HG03060 (cell line): ENCODE measurements around the gene FNDC3A.
"Not testable (repeated sequence)": the region's sequence is repeated elsewhere in the genome, so short reads cannot be mapped to it uniquely, and the experiment has no call there.

Experiments used
- ATAC-seq: cut with Tn5 transposase; IDR thresholded peaks from one replicate; pipeline ENCODE4 v1.9.1; 2021; ENCODE audit warnings: low read depth, moderate number of reproducible peaks; ENCODE audit not compliant: unreplicated experiment

The FNDC3A gene

GRCh38 chr13:49125964-49126524, 150.3 kb downstream of the FNDC3A start:
- ATAC-seq = no peak

GRCh38 chr13:49132479-49133002, 156.8 kb downstream of the FNDC3A start:
- ATAC-seq = no peak

- no peak for ATAC-seq
Observed at GRCh38 chr13:49134305-49134704, 158.6 kb downstream of the FNDC3A start.

GRCh38 chr13:49137138-49137643, 161.5 kb downstream of the FNDC3A start:
- not testable (repeated sequence) for ATAC-seq

- no peak for ATAC-seq
Observed at GRCh38 chr13:49140910-49141611, 165.3 kb downstream of the FNDC3A start.

- ATAC-seq = no peak
Observed at GRCh38 chr13:49146950-49147355, 171.2 kb downstream of the FNDC3A start.

GRCh38 chr13:49148405-49148804, 172.7 kb downstream of the FNDC3A start:
- no peak for ATAC-seq

- ATAC-seq = not testable (repeated sequence)
Observed at GRCh38 chr13:49157955-49158584, 182.4 kb downstream of the FNDC3A start.

- not testable (repeated sequence) for ATAC-seq
Observed at GRCh38 chr13:49163162-49163561, 187.4 kb downstream of the FNDC3A start.

- ATAC-seq = no peak
Observed at GRCh38 chr13:49164712-49165111, 189.0 kb downstream of the FNDC3A start.

- ATAC-seq = no peak
Observed at GRCh38 chr13:49165798-49166752, 190.4 kb downstream of the FNDC3A start.

- ATAC-seq = no peak
Observed at GRCh38 chr13:49171359-49171758, 195.6 kb downstream of the FNDC3A start.

- ATAC-seq = no peak
Observed at GRCh38 chr13:49183672-49184325, 208.1 kb downstream of the FNDC3A start.

- no peak for ATAC-seq
Observed at GRCh38 chr13:49184621-49185020, 208.9 kb downstream of the FNDC3A start.

- ATAC-seq = no peak
Observed at GRCh38 chr13:49185264-49185663, 209.6 kb downstream of the FNDC3A start.

- ATAC-seq = no peak
Observed at GRCh38 chr13:49190901-49191300, 215.2 kb downstream of the FNDC3A start.

- ATAC-seq = no peak
Observed at GRCh38 chr13:49206641-49207040, 230.9 kb downstream of the FNDC3A start.

- ATAC-seq = no peak
Observed at GRCh38 chr13:49208619-49209018, 232.9 kb downstream of the FNDC3A start.

GRCh38 chr13:49210114-49210513, 234.4 kb downstream of the FNDC3A start:
- no peak for ATAC-seq

GRCh38 chr13:49210669-49211068, 235.0 kb downstream of the FNDC3A start:
- ATAC-seq = no peak
